ENCODE data around the gene USP25.

Gene USP25

GRCh38 chr21:15894596-15894995, 164.8 kb downstream of the USP25 start:
- H3K36me3 ChIP-seq (ENCODE audit: control insufficient read depth, insufficient read depth, low read length) = no peaks in the 10 kb centered on the region
- no peak overlapping the region for H3K9ac ChIP-seq

DNA sequence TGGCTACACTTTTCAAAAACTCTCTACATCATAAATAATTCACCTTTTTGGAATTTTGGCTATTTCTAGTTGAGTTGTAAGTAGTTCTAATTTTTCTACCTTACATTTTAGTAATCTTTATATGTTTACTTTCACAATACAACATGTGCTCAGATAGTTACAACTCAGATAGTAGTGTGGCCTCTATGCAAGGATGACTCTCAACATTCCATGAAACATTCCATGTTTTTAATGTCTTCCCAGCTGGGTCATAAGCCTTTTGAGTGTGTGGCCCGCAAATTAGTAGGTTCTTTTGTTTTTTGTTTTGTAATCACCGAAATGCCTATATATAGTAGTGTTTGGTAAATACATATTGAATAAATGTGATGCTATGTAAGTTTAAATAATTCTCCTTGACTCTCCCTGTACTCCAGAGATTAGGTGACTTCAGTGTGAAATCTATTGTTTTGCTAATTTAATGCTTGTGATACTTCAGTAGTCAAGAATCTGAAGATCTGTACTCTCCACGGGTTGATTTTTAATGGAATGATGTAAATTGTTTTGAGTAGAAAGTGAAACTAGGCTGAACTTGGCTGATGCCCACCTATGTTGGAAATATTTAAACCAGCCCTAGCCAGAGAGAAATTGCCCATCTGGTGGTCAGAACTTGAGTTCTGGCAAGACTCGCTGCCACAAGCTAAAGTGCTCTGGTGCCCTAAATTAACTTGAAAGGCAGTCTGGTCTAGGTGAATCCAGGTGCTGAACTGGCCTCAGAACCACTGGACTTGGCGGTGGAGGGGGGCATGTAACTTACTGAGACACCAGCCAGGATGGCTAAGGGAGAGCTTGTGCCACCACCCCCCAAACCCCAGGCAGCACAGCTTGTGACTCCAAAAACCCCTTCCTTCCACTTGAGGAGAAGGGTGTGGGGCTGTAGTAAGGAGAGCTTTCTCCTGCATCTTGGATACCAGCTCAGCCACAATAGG, 165.6 kb downstream of the USP25 start:
- Histone ChIP-seq H3K9me3 (ENCODE audit: control insufficient read depth, low read length) (no peaks in the 10 kb centered on the region), H2AFZ (no peak overlapping the region), H3K9ac (no peak overlapping the region), H3K27ac (no peak overlapping the region), H3K36me3 (ENCODE audit: control insufficient read depth, insufficient read depth, low read length) (no peaks in the 10 kb centered on the region), H3K4me3 (ENCODE audit: low read depth, low read length) (no peak overlapping the region), H3K79me2 (no peaks in the 10 kb centered on the region), H3K27me3 (ENCODE audit: control insufficient read depth, insufficient read depth, low read length) (no peaks in the 10 kb centered on the region), H3K4me2 (ENCODE audit: low read length) (no peak overlapping the region), H3K4me1 (no peaks in the 10 kb centered on the region)
- TF ChIP-seq, protein P1, sequence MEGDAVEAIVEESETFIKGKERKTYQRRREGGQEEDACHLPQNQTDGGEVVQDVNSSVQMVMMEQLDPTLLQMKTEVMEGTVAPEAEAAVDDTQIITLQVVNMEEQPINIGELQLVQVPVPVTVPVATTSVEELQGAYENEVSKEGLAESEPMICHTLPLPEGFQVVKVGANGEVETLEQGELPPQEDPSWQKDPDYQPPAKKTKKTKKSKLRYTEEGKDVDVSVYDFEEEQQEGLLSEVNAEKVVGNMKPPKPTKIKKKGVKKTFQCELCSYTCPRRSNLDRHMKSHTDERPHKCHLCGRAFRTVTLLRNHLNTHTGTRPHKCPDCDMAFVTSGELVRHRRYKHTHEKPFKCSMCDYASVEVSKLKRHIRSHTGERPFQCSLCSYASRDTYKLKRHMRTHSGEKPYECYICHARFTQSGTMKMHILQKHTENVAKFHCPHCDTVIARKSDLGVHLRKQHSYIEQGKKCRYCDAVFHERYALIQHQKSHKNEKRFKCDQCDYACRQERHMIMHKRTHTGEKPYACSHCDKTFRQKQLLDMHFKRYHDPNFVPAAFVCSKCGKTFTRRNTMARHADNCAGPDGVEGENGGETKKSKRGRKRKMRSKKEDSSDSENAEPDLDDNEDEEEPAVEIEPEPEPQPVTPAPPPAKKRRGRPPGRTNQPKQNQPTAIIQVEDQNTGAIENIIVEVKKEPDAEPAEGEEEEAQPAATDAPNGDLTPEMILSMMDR (IDR thresholded peaks at IDR 0.05) = no peak

More at GRCh38 chr21:15894596-15894995, 164.8 kb downstream of the USP25 start:
- Histone ChIP-seq H3K9me3 (ENCODE audit: control insufficient read depth, low read length) (no peaks in the 10 kb centered on the region), H2AFZ (no peak overlapping the region), H3K27me3 (ENCODE audit: control insufficient read depth, insufficient read depth, low read length) (no peaks in the 10 kb centered on the region), H3K27ac (no peak overlapping the region), H3K4me3 (ENCODE audit: low read depth, low read length) (no peak overlapping the region), H3K4me2 (ENCODE audit: low read length) (no peak overlapping the region), H3K79me2 (no peaks in the 10 kb centered on the region), H3K4me1 (no peaks in the 10 kb centered on the region)
- TF ChIP-seq, protein P1 (IDR thresholded peaks at IDR 0.05) = no peak

- Histone ChIP-seq H3K79me2 (no peaks in the 10 kb centered on the region), H3K4me2 (ENCODE audit: low read length) (no peak overlapping the region), H3K27ac (no peak overlapping the region), H3K4me3 (ENCODE audit: low read depth, low read length) (no peak overlapping the region), H3K9ac (no peak overlapping the region), H3K4me1 (no peaks in the 10 kb centered on the region), H3K9me3 (ENCODE audit: control insufficient read depth, low read length) (no peaks in the 10 kb centered on the region), H3K36me3 (ENCODE audit: control insufficient read depth, insufficient read depth, low read length) (no peaks in the 10 kb centered on the region), H3K27me3 (ENCODE audit: control insufficient read depth, insufficient read depth, low read length) (no peaks in the 10 kb centered on the region), H2AFZ (no peak overlapping the region)
- TF ChIP-seq, protein P1 (IDR thresholded peaks at IDR 0.05) = no peak
Measured at GRCh38 chr21:15896501-15896900, 166.7 kb downstream of the USP25 start.

GRCh38 chr21:15904389-15904788, 174.6 kb downstream of the USP25 start:
- Histone ChIP-seq H3K79me2 (no peaks in the 10 kb centered on the region), H3K27ac (no peak overlapping the region), H3K36me3 (ENCODE audit: control insufficient read depth, insufficient read depth, low read length) (no peaks in the 10 kb centered on the region), H3K9ac (no peak overlapping the region), H3K4me3 (ENCODE audit: low read depth, low read length) (no peak overlapping the region), H3K27me3 (ENCODE audit: control insufficient read depth, insufficient read depth, low read length) (no peaks in the 10 kb centered on the region), H3K4me2 (ENCODE audit: low read length) (no peak overlapping the region), H3K4me1 (no peaks in the 10 kb centered on the region), H3K9me3 (ENCODE audit: control insufficient read depth, low read length) (peaks cover 3% of the 10 kb centered on the region), H2AFZ (no peak overlapping the region)
- TF ChIP-seq, protein P1 (IDR thresholded peaks at IDR 0.05) = no peak
